B cell (primary cell): ENCODE measurements around the gene CNOT1. TPM values are rescaled to one million over a fixed set of nuclear protein-coding genes. Genes with fewer than 3 reads are reported as not detected.

Experiments
- ATAC-seq: fragments of 200-7000 bp; cut with Tn5 transposase; one replicate; pipeline ENCODE4 v1.10.0; 2021; ENCODE audit warnings: low read depth, mild to moderate bottlenecking, moderate number of reproducible peaks, moderate library complexity
- CTCF ChIA-PET: fragments of 350-600 bp; sonication (Branson Sonifier 250); formaldehyde crosslinking; loops from one replicate; lab custom pipeline; 2021; ENCODE audit warnings: antibody characterized with exemption, inconsistent platforms; lab: Charles Lee
- POLR2A ChIA-PET: fragments of 350-600 bp; sonication (Branson Sonifier 250); formaldehyde crosslinking; loops from one replicate; lab custom pipeline; 2021; ENCODE audit warnings: antibody characterized with exemption; lab: Charles Lee
- DNase-seq: peaks from one replicate; pipeline ENCODE4 v3.0.0; 2013
- H2AFZ ChIP-seq: 2 replicates; pipeline ENCODE4 v1.6.1; 2012; ENCODE audit warnings: mild to moderate bottlenecking, low read depth, low read length; ENCODE audit not compliant: insufficient read depth, poor library complexity, severe bottlenecking
- H3K27ac ChIP-seq, 2 donors: 1 replicate in 1 of 2; 2 replicates in 1 of 2; pipeline ENCODE4 v1.5.1; 2012 to 2013; ENCODE audit warnings: low read length in 2 of 2, mild to moderate bottlenecking in 2 of 2, moderate library complexity in 1 of 2
- H3K27me3 ChIP-seq, 4 experiments: fragments of 200-600 bp in 1 of 4; sonication (generic) in 1 of 4; replicated peaks in 1 of 4; 1 replicate in 2 of 4; 2 replicates in 2 of 4; pipeline versions ENCODE4 v1.6.1 to v1.7.0; 2013 to 2016; ENCODE audit warnings: low read length in 3 of 4, mild to moderate bottlenecking in 2 of 4, mixed read lengths in 1 of 4, moderate library complexity in 1 of 4; ENCODE audit not compliant: insufficient read depth in 4 of 4, control insufficient read depth in 3 of 4; ENCODE audit errors: control extremely low read depth in 1 of 4
- H3K36me3 ChIP-seq, 2 experiments: replicated peaks in 1 of 2; 1 replicate in 1 of 2; 2 replicates in 1 of 2; pipeline versions ENCODE4 v1.6.1 to v1.7.1; 2013; ENCODE audit warnings: low read length in 1 of 2; ENCODE audit not compliant: insufficient read depth in 2 of 2, control insufficient read depth in 1 of 2; ENCODE audit errors: control extremely low read depth in 1 of 2, extremely low read depth in 1 of 2
- H3K4me1 ChIP-seq, 2 donors: fragments of 200-600 bp in 1 of 2; sonication (generic) in 1 of 2; 1 replicate in 1 of 2; 2 replicates in 1 of 2; pipeline versions ENCODE4 v1.5.1 to v1.6.1; 2013 to 2017; ENCODE audit warnings: low read length in 2 of 2; ENCODE audit not compliant: control insufficient read depth in 2 of 2, insufficient read depth in 2 of 2
- H3K4me2 ChIP-seq: replicated peaks from 2 replicates; pipeline ENCODE3; 2012; ENCODE audit warnings: mild to moderate bottlenecking, low read depth, low read length; ENCODE audit not compliant: poor library complexity, severe bottlenecking
- H3K4me3 ChIP-seq, 5 experiments: fragments of 200-600 bp in 1 of 5; sonication (generic) in 1 of 5; 1 replicate in 3 of 5; 2 replicates in 2 of 5; pipeline versions ENCODE4 v1.5.1 to v1.7.0; 2011 to 2016; ENCODE audit warnings: low read length in 4 of 5, mild to moderate bottlenecking in 4 of 5, low read depth in 2 of 5, control low read depth in 1 of 5, moderate library complexity in 1 of 5; ENCODE audit not compliant: insufficient read depth in 1 of 5; ENCODE audit errors: control extremely low read depth in 1 of 5, extremely low read depth in 1 of 5
- H3K79me2 ChIP-seq: fragments of 200-600 bp; sonication (generic); one replicate; pipeline ENCODE4 v1.6.0; 2016; ENCODE audit warnings: low read length; ENCODE audit not compliant: control insufficient read depth, insufficient read depth
- H3K9ac ChIP-seq: fragments of 200-600 bp; sonication (generic); 2 replicates; pipeline ENCODE4 v1.6.1; 2017; ENCODE audit warnings: mild to moderate bottlenecking, low read length, moderate library complexity
- H3K9me3 ChIP-seq, 3 donors: one replicate each; pipeline versions ENCODE4 v1.6.1 to v1.7.1; 2013; ENCODE audit warnings: low read length in 2 of 3; ENCODE audit not compliant: control insufficient read depth in 2 of 3, insufficient read depth in 1 of 3; ENCODE audit errors: control extremely low read depth in 1 of 3
- H4K20me1 ChIP-seq: 2 replicates; pipeline ENCODE4 v1.6.0; 2012; ENCODE audit warnings: mild to moderate bottlenecking, low read length; ENCODE audit not compliant: insufficient read depth, control insufficient read depth, poor library complexity, severe bottlenecking
- H3K27ac Mint-ChIP-seq: one replicate; pipeline ENCODE4 v1.8.0; 2021; ENCODE audit warnings: mixed read lengths
- H3K27me3 Mint-ChIP-seq: one replicate; pipeline ENCODE4 v1.8.0; 2021; ENCODE audit warnings: mixed read lengths
- H3K4me1 Mint-ChIP-seq: one replicate; pipeline ENCODE4 v1.8.0; 2021; ENCODE audit warnings: mixed read lengths
- H3K4me3 Mint-ChIP-seq: one replicate; pipeline ENCODE4 v1.8.0; 2021; ENCODE audit warnings: mixed read lengths
- H3K9me3 Mint-ChIP-seq: one replicate; pipeline ENCODE4 v1.8.0; 2022; ENCODE audit warnings: mixed read lengths; ENCODE audit not compliant: insufficient read depth
- CTCF ChIP-seq: fragments of 200-600 bp; IDR thresholded peaks from one replicate; pipeline ENCODE4 v1.8.0; 2022; ENCODE audit warnings: antibody characterized with exemption, mild to moderate bottlenecking
- EZH2 ChIP-seq: IDR thresholded peaks from 2 replicates; pipeline ENCODE4 v1.6.1; 2012; ENCODE audit warnings: borderline replicate concordance, low read depth, mild to moderate bottlenecking, moderate library complexity, low read length; ENCODE audit not compliant: insufficient read depth, poor library complexity, severe bottlenecking
- WGBS: methylation state at CpG from one replicate; pipeline ENCODE4 v1.1.5; 2013; ENCODE audit warnings: missing lambda C conversion rate; ENCODE audit not compliant: insufficient coverage; 5-methylcytosine and 5-hydroxymethylcytosine counted together
- intact Hi-C: fragments of 100-400 bp; cut with micrococcal nuclease; formaldehyde crosslinking; loops from one replicate; pipeline ENCODE4 v1.10.0; 2022
- polyA plus RNA-seq: library from polyadenylated mRNA; depleted of rRNA; stranded (reverse); fragments of >200 nt; gene quantifications from 2 replicates; pipeline ENCODE4 v1.2.3, GENCODE V29; 2012
- total RNA-seq, 2 donors: library from RNA; stranded (reverse); fragments of 120-200 nt in 1 of 2; gene quantifications; 1 replicate in 1 of 2; 2 replicates in 1 of 2; pipeline versions ENCODE4 v1.2.3 to v1.2.4, GENCODE V29; 2013 to 2022

The CNOT1 gene
- total and polyA plus RNA-seq, 2 donors (not counting 1 experiment from before 2014, with no cell fraction given), result 211 to 268 TPM

GRCh38 chr16:58499092-58499511 lies 130.5 kb downstream of the CNOT1 start:
- no peak overlapping the region for H3K4me3 ChIP-seq
- H3K79me2 ChIP-seq, result no peaks in the 10 kb centered on the region
- Mint-ChIP-seq H3K4me3 (no peak overlapping the region), H3K9me3 (no peaks in the 10 kb centered on the region), H3K27me3 (peaks cover 23% of the 10 kb centered on the region), H3K27ac (no peak overlapping the region), H3K4me1 (peaks cover 30% of the 10 kb centered on the region)
- peaks cover 0 to 12% (median 0%) of the 10 kb centered on the region in 3 donors for H3K9me3 ChIP-seq
- no peaks in the 10 kb centered on the region for H4K20me1 ChIP-seq
- ATAC-seq (no peak), DNase-seq (no peak)
- intact Hi-C loops, result no loop called here
- H3K4me2 ChIP-seq, result no peak overlapping the region
- no peaks in the 10 kb centered on the region for H3K36me3 ChIP-seq
- 86% methylated on average over 8 of the region's 10 CpGs for WGBS
- ChIA-PET CTCF (interaction anchor here (1.1 kb wide), 1 partner anchor 10 kb away, joined by 4 read pairs; no protein-coding TSS in a partner anchor), POLR2A (no interaction called here)
- no peak overlapping the region for H3K9ac ChIP-seq
- no peak overlapping the region for H2AFZ ChIP-seq
- H3K27ac ChIP-seq, result no peak overlapping the region
- peaks cover 23 to 33% of the 10 kb centered on the region in 2 donors for H3K4me1 ChIP-seq
- no peak for TF ChIP-seq CTCF
- TF ChIP-seq EZH2, result no peak
- H3K27me3 ChIP-seq, result peaks cover 0 to 43% (median 17%) of the 10 kb centered on the region in 4 experiments

DNA sequence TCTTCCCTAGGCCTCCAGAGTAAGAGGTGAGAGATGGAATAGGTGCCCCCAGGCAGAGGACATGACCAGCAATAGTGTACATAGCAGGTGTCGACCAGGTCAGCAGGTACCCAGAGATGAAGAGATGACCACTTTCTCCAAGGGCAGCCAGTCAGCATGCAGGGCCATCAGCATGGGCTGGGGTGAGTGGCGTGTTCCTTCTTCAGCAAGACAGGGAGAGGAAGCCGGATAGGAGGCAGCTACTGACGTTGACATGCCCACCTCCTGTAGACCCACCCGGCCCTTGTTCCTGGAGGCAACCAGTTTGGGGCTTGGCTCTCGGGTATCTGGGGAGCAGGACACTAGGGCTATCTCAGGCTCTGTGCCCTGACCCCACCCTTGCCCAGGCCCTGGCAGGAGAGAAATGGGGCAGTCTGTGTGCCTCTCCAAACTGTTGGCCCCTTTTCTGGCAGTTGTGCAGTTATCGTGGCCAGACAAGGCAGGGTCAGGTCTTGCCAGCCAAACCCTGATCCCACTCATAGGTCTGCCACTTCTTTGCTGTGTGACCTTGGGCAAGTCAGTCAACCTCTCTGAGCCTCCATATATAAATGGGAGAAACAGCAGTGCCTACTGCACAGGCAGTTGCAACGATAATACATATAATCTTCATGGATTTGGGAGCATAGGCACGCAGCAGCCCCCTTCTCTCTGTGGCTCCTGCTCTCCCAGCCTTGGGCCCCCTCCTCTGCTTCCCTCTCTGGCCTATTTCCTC lies 131.1 kb downstream of the CNOT1 start:
- peaks cover 23% of the 10 kb centered on the region for H3K27me3 Mint-ChIP-seq
- Histone ChIP-seq H3K27ac (no peak overlapping the region), H3K4me3 (no peak overlapping the region), H3K27me3 (peaks cover 0 to 38% (median 17%) of the 10 kb centered on the region in 4 experiments), H3K9ac (no peak overlapping the region), H4K20me1 (no peaks in the 10 kb centered on the region), H3K36me3 (no peaks in the 10 kb centered on the region), H3K4me1 (peaks cover 23 to 33% of the 10 kb centered on the region in 2 donors), H3K79me2 (no peaks in the 10 kb centered on the region), H3K4me2 (no peak overlapping the region), H3K9me3 (peaks cover 0 to 12% (median 0%) of the 10 kb centered on the region in 3 donors), H2AFZ (no peak overlapping the region)
- ChIA-PET POLR2A (no interaction called here), CTCF (interaction anchor here (0.9 kb wide), 1 partner anchor 162 kb away, joined by 3 read pairs; no protein-coding TSS in a partner anchor)
- intact Hi-C loops, result no loop called here
- no peak overlapping the region for H3K4me3 Mint-ChIP-seq
- 87% methylated on average over 9 of the region's 9 CpGs for WGBS
- no peak for TF ChIP-seq EZH2
- TF ChIP-seq CTCF, result no peak
- no peaks in the 10 kb centered on the region for H3K9me3 Mint-ChIP-seq
- H3K27ac Mint-ChIP-seq, result no peak overlapping the region
- DNase-seq (no peak), ATAC-seq (no peak)
- H3K4me1 Mint-ChIP-seq, result peaks cover 30% of the 10 kb centered on the region
